ENCODE measurements around the gene RERGL. TPM values are rescaled to one million over a fixed set of nuclear protein-coding genes. Genes with fewer than 3 reads are reported as not detected.

RERGL gene, protein sequence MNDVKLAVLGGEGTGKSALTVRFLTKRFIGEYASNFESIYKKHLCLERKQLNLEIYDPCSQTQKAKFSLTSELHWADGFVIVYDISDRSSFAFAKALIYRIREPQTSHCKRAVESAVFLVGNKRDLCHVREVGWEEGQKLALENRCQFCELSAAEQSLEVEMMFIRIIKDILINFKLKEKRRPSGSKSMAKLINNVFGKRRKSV
- not detected for polyA plus RNA-seq (2013, experiment 1 of 4)
- not detected for polyA plus RNA-seq (2013, experiment 2 of 4)
- polyA plus RNA-seq (2013, experiment 3 of 4), result not detected
- polyA plus RNA-seq (2013, experiment 4 of 4), result not detected

DNA sequence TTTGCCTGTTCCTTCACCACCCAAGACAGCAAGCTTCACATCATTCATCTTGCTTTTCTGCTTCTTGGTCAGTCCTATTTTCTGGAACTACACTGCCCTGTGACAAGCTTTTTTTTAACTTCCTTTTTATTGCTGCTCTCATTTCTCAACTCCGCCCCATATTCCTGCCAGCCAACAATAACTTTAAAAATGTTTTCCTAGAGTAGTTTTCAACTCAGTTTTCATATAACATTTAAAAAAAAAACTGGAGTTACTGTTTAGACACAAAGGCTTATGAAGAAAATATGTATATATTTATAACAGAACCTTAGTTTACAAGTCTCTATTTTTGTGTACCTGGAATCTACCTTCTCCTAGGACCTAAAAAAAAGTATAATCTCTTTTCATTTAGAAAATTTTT, at the start of gene RERGL:
Gene RERGL (minus strand): TSS at position 101 of the 400 bp plus-strand sequence. CDS start 53 bp downstream, at position 48.
- no peaks in the 10 kb centered on the region for H3K4me1 ChIP-seq (ENCODE audit: control insufficient read depth, insufficient read depth, low read length)
- H3K27me3 ChIP-seq (ENCODE audit: control insufficient read depth, insufficient read depth, low read length, poor library complexity, severe bottlenecking), result no peaks in the 10 kb centered on the region
- no peaks in the 10 kb centered on the region for H3K9me3 ChIP-seq (ENCODE audit: control insufficient read depth, low read length)
- 100% methylated on average over 1 of the region's 1 CpG; no CpG with 5 or more reads in 1 of the 2 experiments for WGBS, 2 experiments
- no peak within 1 kb of the TSS for H3K27ac ChIP-seq (ENCODE audit: insufficient read depth, low read depth, low read length, poor library complexity, severe bottlenecking)
- no peaks in the 10 kb centered on the region for H3K36me3 ChIP-seq (ENCODE audit: control insufficient read depth, insufficient read depth, low read length)
- H3K4me3 ChIP-seq (ENCODE audit: insufficient read depth, low read depth, low read length), result no peak within 1 kb of the TSS

DNA sequence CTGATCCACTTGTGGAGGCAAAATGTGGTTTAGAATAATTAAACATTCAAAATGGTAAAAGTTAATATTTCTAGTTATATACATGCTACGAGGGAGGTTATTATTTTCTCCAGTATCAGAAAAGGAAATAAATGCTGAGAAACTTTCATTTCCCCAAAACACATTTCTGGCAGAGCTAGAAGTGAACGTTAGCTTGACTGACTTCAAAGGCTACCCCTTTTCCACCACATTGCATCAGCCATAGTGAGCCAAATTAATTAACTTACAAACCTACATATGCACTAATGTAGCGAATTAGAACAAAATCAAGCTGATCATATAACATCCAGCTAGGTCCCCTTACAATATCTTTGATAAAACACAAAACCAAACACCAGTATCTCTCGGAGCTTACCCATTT, 49.3 kb upstream of the RERGL start:
- Histone ChIP-seq H3K36me3 (ENCODE audit: control insufficient read depth, insufficient read depth, low read length) (no peaks in the 10 kb centered on the region), H3K27ac (ENCODE audit: insufficient read depth, low read depth, low read length, poor library complexity, severe bottlenecking) (no peak overlapping the region), H3K4me3 (ENCODE audit: insufficient read depth, low read depth, low read length) (no peak overlapping the region), H3K4me1 (ENCODE audit: control insufficient read depth, insufficient read depth, low read length) (no peaks in the 10 kb centered on the region), H3K9me3 (ENCODE audit: control insufficient read depth, low read length) (no peaks in the 10 kb centered on the region), H3K27me3 (ENCODE audit: control insufficient read depth, insufficient read depth, low read length, poor library complexity, severe bottlenecking) (no peaks in the 10 kb centered on the region)
- 93 to 95% methylated on average over 2 to 3 of the region's 4 CpGs for WGBS, 2 experiments

DNA sequence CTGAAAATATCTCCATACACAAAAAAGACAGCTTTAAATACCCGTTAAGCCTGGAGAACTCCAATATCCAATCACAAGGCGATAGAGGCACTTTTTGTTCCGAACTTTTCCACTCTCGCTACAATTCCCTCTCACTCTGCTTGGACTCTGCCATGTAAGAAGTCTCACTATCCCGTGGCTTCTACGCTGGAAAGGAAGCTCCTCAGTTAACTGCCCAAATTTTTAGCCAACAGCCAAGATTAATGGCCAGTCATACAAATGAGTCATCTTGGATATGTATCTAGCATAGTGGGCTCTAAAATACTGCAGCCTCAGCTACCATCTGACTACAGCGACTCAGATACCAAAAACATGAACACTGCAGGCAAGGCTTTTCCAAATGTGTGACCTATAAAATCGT, 45.5 kb upstream of the RERGL start:
- Histone ChIP-seq H3K9me3 (ENCODE audit: control insufficient read depth, low read length) (no peaks in the 10 kb centered on the region), H3K27me3 (ENCODE audit: control insufficient read depth, insufficient read depth, low read length, poor library complexity, severe bottlenecking) (no peaks in the 10 kb centered on the region), H3K4me3 (ENCODE audit: insufficient read depth, low read depth, low read length) (no peak overlapping the region), H3K36me3 (ENCODE audit: control insufficient read depth, insufficient read depth, low read length) (no peaks in the 10 kb centered on the region), H3K4me1 (ENCODE audit: control insufficient read depth, insufficient read depth, low read length) (no peaks in the 10 kb centered on the region), H3K27ac (ENCODE audit: insufficient read depth, low read depth, low read length, poor library complexity, severe bottlenecking) (no peak overlapping the region)
- WGBS, 2 experiments, result 95% methylated on average over 7 to 8 of the region's 8 CpGs

DNA sequence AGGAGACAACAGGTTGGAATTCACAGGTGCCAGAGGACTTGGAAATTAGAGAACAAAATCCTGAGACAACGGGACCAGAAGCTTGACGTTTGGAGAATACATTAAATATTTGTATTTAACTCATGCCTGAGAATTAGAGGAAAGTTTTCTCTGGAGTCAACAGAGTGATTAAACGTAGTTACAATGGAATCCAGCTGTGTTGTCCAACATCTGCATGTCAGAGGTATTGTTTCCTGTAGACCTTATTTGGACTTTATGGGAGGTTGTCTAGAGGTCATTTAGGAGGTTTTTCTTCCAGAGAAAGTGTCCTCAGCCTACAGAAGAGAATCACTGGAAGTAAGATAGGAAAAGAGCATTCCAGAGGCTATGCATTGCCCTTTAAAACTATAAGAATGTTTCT, 45.1 kb upstream of the RERGL start:
- 85 to 86% methylated on average over 3 of the region's 3 CpGs for WGBS, 2 experiments
- no peaks in the 10 kb centered on the region for H3K27me3 ChIP-seq (ENCODE audit: control insufficient read depth, insufficient read depth, low read length, poor library complexity, severe bottlenecking)
- H3K4me1 ChIP-seq (ENCODE audit: control insufficient read depth, insufficient read depth, low read length), result no peaks in the 10 kb centered on the region
- H3K4me3 ChIP-seq (ENCODE audit: insufficient read depth, low read depth, low read length), result no peak overlapping the region
- H3K36me3 ChIP-seq (ENCODE audit: control insufficient read depth, insufficient read depth, low read length), result no peaks in the 10 kb centered on the region
- no peaks in the 10 kb centered on the region for H3K9me3 ChIP-seq (ENCODE audit: control insufficient read depth, low read length)
- H3K27ac ChIP-seq (ENCODE audit: insufficient read depth, low read depth, low read length, poor library complexity, severe bottlenecking), result no peak overlapping the region

DNA sequence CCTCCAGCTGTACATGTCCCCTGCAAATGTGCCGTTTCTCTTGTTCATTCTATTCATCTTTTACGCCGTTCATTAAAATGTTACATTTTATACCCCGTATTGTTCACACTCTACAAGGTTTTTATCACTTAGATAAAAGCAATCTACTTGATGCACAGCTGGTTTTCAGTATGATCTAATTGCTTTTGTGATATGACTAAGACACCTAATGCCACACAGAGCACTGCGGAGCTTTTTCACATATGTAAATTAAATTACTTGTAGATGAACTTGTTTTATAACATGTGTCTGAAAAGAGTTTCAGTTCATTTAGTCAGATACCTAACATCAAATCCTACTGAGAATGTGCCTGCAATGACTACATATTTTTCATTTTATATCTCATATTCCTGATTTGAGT, 40.9 kb upstream of the RERGL start:
- WGBS, 2 experiments, result 95 to 99% methylated on average over 4 to 5 of the region's 5 CpGs
- no peak overlapping the region for H3K4me3 ChIP-seq (ENCODE audit: insufficient read depth, low read depth, low read length)
- no peaks in the 10 kb centered on the region for H3K4me1 ChIP-seq (ENCODE audit: control insufficient read depth, insufficient read depth, low read length)
- H3K9me3 ChIP-seq (ENCODE audit: control insufficient read depth, low read length), result no peaks in the 10 kb centered on the region
- no peaks in the 10 kb centered on the region for H3K36me3 ChIP-seq (ENCODE audit: control insufficient read depth, insufficient read depth, low read length)
- no peaks in the 10 kb centered on the region for H3K27me3 ChIP-seq (ENCODE audit: control insufficient read depth, insufficient read depth, low read length, poor library complexity, severe bottlenecking)
- H3K27ac ChIP-seq (ENCODE audit: insufficient read depth, low read depth, low read length, poor library complexity, severe bottlenecking), result no peak overlapping the region

DNA sequence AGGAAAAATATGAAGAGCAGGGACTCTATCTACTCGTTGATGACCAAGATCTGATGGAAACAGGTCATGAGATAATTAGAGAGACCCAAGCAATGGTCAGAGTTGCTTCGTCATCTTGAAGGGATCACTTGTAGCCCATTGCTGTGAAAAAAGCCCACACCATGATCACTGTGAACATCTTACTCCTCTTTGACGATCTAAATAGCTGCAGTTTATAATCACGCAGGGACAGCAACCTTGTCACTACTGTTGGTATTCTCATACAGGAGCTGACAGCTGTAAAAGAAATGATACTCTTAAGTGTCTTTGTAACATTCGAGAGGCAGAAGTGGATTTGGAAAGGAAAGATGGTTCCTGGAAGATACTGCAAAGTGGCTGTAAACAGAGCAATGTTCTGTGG, 33.7 kb upstream of the RERGL start:
- H3K27ac ChIP-seq (ENCODE audit: insufficient read depth, low read depth, low read length, poor library complexity, severe bottlenecking), result no peak overlapping the region
- no peaks in the 10 kb centered on the region for H3K9me3 ChIP-seq (ENCODE audit: control insufficient read depth, low read length)
- H3K36me3 ChIP-seq (ENCODE audit: control insufficient read depth, insufficient read depth, low read length), result no peaks in the 10 kb centered on the region
- no peaks in the 10 kb centered on the region for H3K4me1 ChIP-seq (ENCODE audit: control insufficient read depth, insufficient read depth, low read length)
- 94 to 95% methylated on average over 5 of the region's 5 CpGs for WGBS, 2 experiments
- no peak overlapping the region for H3K4me3 ChIP-seq (ENCODE audit: insufficient read depth, low read depth, low read length)
- no peaks in the 10 kb centered on the region for H3K27me3 ChIP-seq (ENCODE audit: control insufficient read depth, insufficient read depth, low read length, poor library complexity, severe bottlenecking)

DNA sequence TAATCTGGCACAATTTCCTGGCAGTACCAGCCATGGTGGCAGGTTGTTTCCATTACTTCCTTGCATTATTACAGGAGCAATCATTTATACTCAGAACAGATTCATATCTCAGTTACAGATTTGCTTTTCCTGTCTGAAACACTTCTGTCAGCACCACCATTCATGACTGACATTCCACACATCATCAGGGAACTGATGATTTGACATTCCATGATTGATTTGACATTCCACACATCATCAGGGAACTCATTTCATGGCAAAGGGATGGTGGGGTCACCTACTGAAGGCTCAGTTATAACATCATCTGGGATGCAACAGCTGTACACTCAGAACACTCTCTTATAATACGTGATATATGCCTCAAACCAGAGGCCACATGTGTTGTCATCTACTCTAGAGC, 30.9 kb upstream of the RERGL start:
- Histone ChIP-seq H3K27me3 (ENCODE audit: control insufficient read depth, insufficient read depth, low read length, poor library complexity, severe bottlenecking) (no peaks in the 10 kb centered on the region), H3K4me1 (ENCODE audit: control insufficient read depth, insufficient read depth, low read length) (no peaks in the 10 kb centered on the region), H3K36me3 (ENCODE audit: control insufficient read depth, insufficient read depth, low read length) (no peaks in the 10 kb centered on the region), H3K4me3 (ENCODE audit: insufficient read depth, low read depth, low read length) (no peak overlapping the region), H3K9me3 (ENCODE audit: control insufficient read depth, low read length) (no peaks in the 10 kb centered on the region), H3K27ac (ENCODE audit: insufficient read depth, low read depth, low read length, poor library complexity, severe bottlenecking) (no peak overlapping the region)
- 83 to 94% methylated on average over 1 of the region's 1 CpG for WGBS, 2 experiments

DNA sequence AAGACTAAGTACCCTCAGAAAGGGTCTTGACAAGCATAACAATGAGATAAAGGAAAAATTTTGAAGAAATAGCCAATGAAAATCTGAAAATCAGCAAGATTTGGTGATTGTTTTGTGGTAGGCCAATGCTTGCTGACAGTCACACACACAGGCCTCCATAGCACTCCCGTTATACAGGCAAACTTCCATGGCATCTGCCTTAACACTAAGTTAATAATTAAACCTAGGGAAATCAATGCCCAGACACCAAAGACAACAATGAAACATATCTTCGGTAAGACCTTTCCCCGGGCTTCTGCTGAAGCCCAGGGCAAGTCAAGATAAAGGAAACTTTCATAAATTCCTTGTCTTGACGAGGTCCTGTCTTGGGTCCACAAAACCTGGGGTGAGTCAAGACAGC, 18.6 kb upstream of the RERGL start:
- Histone ChIP-seq H3K4me3 (ENCODE audit: insufficient read depth, low read depth, low read length) (no peak overlapping the region), H3K27me3 (ENCODE audit: control insufficient read depth, insufficient read depth, low read length, poor library complexity, severe bottlenecking) (no peaks in the 10 kb centered on the region), H3K36me3 (ENCODE audit: control insufficient read depth, insufficient read depth, low read length) (no peaks in the 10 kb centered on the region), H3K27ac (ENCODE audit: insufficient read depth, low read depth, low read length, poor library complexity, severe bottlenecking) (no peak overlapping the region), H3K9me3 (ENCODE audit: control insufficient read depth, low read length) (no peaks in the 10 kb centered on the region), H3K4me1 (ENCODE audit: control insufficient read depth, insufficient read depth, low read length) (no peaks in the 10 kb centered on the region)
- WGBS, 2 experiments, result 96 to 97% methylated on average over 4 of the region's 4 CpGs

DNA sequence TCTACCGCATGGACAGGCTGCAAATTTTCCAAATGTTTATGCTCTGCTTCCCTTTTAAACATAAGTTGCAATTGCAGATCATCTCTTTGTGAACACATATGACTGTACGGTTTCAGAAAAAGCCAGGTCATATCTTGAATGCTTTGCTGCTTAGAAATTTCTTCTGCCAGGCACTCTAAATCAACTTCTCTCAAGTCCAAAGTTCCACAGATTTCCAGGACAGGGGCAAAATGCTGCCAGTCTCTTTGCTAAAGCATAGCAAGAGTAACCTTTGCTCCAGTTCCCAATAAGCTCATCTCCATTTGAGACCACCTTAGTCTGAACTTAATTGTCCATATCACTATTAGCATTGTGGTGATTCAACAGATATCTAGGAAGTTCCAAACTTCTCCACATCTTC, 13.6 kb upstream of the RERGL start:
- no peak overlapping the region for H3K27ac ChIP-seq (ENCODE audit: insufficient read depth, low read depth, low read length, poor library complexity, severe bottlenecking)
- 93 to 96% methylated on average over 2 of the region's 2 CpGs for WGBS, 2 experiments
- no peaks in the 10 kb centered on the region for H3K4me1 ChIP-seq (ENCODE audit: control insufficient read depth, insufficient read depth, low read length)
- H3K9me3 ChIP-seq (ENCODE audit: control insufficient read depth, low read length), result no peaks in the 10 kb centered on the region
- H3K27me3 ChIP-seq (ENCODE audit: control insufficient read depth, insufficient read depth, low read length, poor library complexity, severe bottlenecking), result no peaks in the 10 kb centered on the region
- H3K36me3 ChIP-seq (ENCODE audit: control insufficient read depth, insufficient read depth, low read length), result no peaks in the 10 kb centered on the region
- H3K4me3 ChIP-seq (ENCODE audit: insufficient read depth, low read depth, low read length), result no peak overlapping the region

DNA sequence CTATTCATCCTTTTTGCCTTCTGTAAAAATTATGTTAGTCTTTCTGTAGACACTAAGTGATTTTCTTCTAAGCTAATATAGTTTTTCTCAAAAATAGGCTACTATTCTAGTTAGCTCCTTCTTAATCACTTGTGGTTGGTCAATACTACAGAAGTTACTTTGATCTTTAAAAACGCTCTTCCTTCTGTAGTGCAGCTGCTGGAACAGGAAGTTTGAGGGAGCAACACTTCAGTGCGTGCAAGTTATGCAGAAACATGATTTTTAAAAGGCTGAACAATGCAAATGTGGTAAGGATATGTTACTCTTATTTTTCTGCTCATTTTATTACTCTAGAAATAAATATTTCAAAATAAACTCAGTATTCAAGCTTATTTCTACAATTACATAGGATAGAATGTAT, 11.1 kb upstream of the RERGL start:
- H3K9me3 ChIP-seq (ENCODE audit: control insufficient read depth, low read length), result peaks cover 2% of the 10 kb centered on the region
- H3K4me1 ChIP-seq (ENCODE audit: control insufficient read depth, insufficient read depth, low read length), result no peaks in the 10 kb centered on the region
- 94 to 100% methylated on average over 2 of the region's 2 CpGs for WGBS, 2 experiments
- no peaks in the 10 kb centered on the region for H3K36me3 ChIP-seq (ENCODE audit: control insufficient read depth, insufficient read depth, low read length)
- H3K27ac ChIP-seq (ENCODE audit: insufficient read depth, low read depth, low read length, poor library complexity, severe bottlenecking), result no peak overlapping the region
- no peak overlapping the region for H3K4me3 ChIP-seq (ENCODE audit: insufficient read depth, low read depth, low read length)
- H3K27me3 ChIP-seq (ENCODE audit: control insufficient read depth, insufficient read depth, low read length, poor library complexity, severe bottlenecking), result no peaks in the 10 kb centered on the region

DNA sequence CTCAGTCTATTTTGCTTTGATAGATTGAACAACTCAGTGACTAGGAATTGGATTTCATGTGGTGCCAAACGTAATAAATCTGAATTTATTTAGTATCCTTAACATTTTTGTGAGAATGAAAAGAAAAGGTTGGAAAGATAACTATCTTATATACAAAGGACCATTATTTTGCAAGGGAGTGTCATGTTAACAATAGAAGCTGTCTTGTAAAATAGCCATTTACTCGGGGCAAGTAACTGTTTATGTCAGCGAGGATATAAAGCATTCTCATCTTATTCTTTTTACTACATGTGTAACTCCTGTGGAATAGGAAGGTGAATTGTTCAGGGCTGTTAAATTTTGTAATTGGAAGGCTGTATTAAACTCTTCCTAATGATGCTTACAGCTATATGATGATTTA, 5.9 kb downstream of the RERGL start:
- Histone ChIP-seq H3K27ac (ENCODE audit: insufficient read depth, low read depth, low read length, poor library complexity, severe bottlenecking) (no peak overlapping the region), H3K4me1 (ENCODE audit: control insufficient read depth, insufficient read depth, low read length) (no peaks in the 10 kb centered on the region), H3K36me3 (ENCODE audit: control insufficient read depth, insufficient read depth, low read length) (no peaks in the 10 kb centered on the region), H3K9me3 (ENCODE audit: control insufficient read depth, low read length) (no peaks in the 10 kb centered on the region), H3K4me3 (ENCODE audit: insufficient read depth, low read depth, low read length) (no peak overlapping the region), H3K27me3 (ENCODE audit: control insufficient read depth, insufficient read depth, low read length, poor library complexity, severe bottlenecking) (no peaks in the 10 kb centered on the region)
- WGBS, 2 experiments, result 83 to 90% methylated on average over 1 to 3 of the region's 3 CpGs
